Activated naive CD4-positive, alpha-beta T cell treated with Interleukin-2 at 50 U/mL for 16 hours (primary cell): ENCODE results near the gene ADORA1.

Source experiments
- DNase-seq: peaks from one replicate; pipeline ENCODE4 v3.0.0-alpha.2; 2020

ADORA1 gene

GRCh38 chr1:203176273-203177035 lies 48.9 kb downstream of the ADORA1 start:
- no peak for DNase-seq

GRCh38 chr1:203177036-203177405 lies 49.5 kb downstream of the ADORA1 start:
- DNase-seq: no peak

GRCh38 chr1:203177470-203178039 lies 50.0 kb downstream of the ADORA1 start:
- DNase-seq: no peak

GRCh38 chr1:203178083-203178482 lies 50.6 kb downstream of the ADORA1 start:
- DNase-seq: no peak

GRCh38 chr1:203178821-203179666 lies 51.5 kb downstream of the ADORA1 start:
- DNase-seq: no peak

GRCh38 chr1:203179667-203180005 lies 52.1 kb downstream of the ADORA1 start:
- no peak for DNase-seq

GRCh38 chr1:203180611-203181330 lies 53.2 kb downstream of the ADORA1 start:
- no peak for DNase-seq

- no peak for DNase-seq
Observed at GRCh38 chr1:203181586-203182386, 54.3 kb downstream of the ADORA1 start.

GRCh38 chr1:203182387-203182953 lies 54.9 kb downstream of the ADORA1 start:
- DNase-seq: no peak

- DNase-seq: no peak
Observed at GRCh38 chr1:203183828-203184227, 56.3 kb downstream of the ADORA1 start.

GRCh38 chr1:203184467-203184866 lies 56.9 kb downstream of the ADORA1 start:
- no peak for DNase-seq

- no peak for DNase-seq
Observed at GRCh38 chr1:203185061-203185461, 57.5 kb downstream of the ADORA1 start.

GRCh38 chr1:203185585-203185984 lies 58.1 kb downstream of the ADORA1 start:
- no peak for DNase-seq

GRCh38 chr1:203186091-203186445 lies 58.5 kb downstream of the ADORA1 start:
- DNase-seq: no peak

- DNase-seq: no peak
Observed at GRCh38 chr1:203186446-203187303, 59.1 kb downstream of the ADORA1 start, which contains the start of gene CHI3L1. Gene CHI3L1, minus strand, starts transcription at chr1:203186704. Its CDS starts 81 bp downstream, at chr1:203186623.

- no peak for DNase-seq
Observed at GRCh38 chr1:203187304-203187685, 59.8 kb downstream of the ADORA1 start.

GRCh38 chr1:203187689-203188264 lies 60.3 kb downstream of the ADORA1 start:
- no peak for DNase-seq

GRCh38 chr1:203188686-203189232 lies 61.2 kb downstream of the ADORA1 start:
- no peak for DNase-seq

- no peak for DNase-seq
Observed at GRCh38 chr1:203189951-203190352, 62.4 kb downstream of the ADORA1 start.

GRCh38 chr1:203190949-203191348 lies 63.4 kb downstream of the ADORA1 start:
- DNase-seq: no peak
